Measurements from ENCODE around the gene ZNF785.
"Not testable (repeated sequence)": the region's sequence is repeated elsewhere in the genome, so short reads cannot be mapped to it uniquely, and the experiment has no call there.

Gene ZNF785

GRCh38 chr16:30585400-30586191, at the start of gene ZNF785:
ZNF785 (minus strand) TSS chr16:30585697; CDS start chr16:30585611, 86 bp downstream.
- DNase-seq (ENCODE audit: low read depth in 2 of 2) = peak; percentile 76 to 79

GRCh38 chr16:30633526-30633925, 48.0 kb upstream of the ZNF785 start:
- DNase-seq (ENCODE audit: low read depth in 2 of 2) = no peak

- DNase-seq (ENCODE audit: low read depth in 2 of 2) = not testable (repeated sequence)
Observed at GRCh38 chr16:30632454-30632853, 47.0 kb upstream of the ZNF785 start.

- peak; percentile 70 to 87 for DNase-seq (ENCODE audit: low read depth in 2 of 2)
Observed at GRCh38 chr16:30628628-30629540, 43.4 kb upstream of the ZNF785 start.

GRCh38 chr16:30626236-30626635, 40.7 kb upstream of the ZNF785 start:
- DNase-seq (ENCODE audit: low read depth in 2 of 2) = no peak

- DNase-seq (ENCODE audit: low read depth in 2 of 2) = no peak
Observed at GRCh38 chr16:30623536-30624283, 38.2 kb upstream of the ZNF785 start.

- DNase-seq (ENCODE audit: low read depth in 2 of 2) = no peak
Observed at GRCh38 chr16:30622455-30623032, 37.0 kb upstream of the ZNF785 start.

- DNase-seq (ENCODE audit: low read depth in 2 of 2) = no peak
Observed at GRCh38 chr16:30621765-30622164, 36.3 kb upstream of the ZNF785 start.

GRCh38 chr16:30620169-30620568, 34.7 kb upstream of the ZNF785 start:
- DNase-seq (ENCODE audit: low read depth in 2 of 2) = no peak

- DNase-seq (ENCODE audit: low read depth in 2 of 2) = no peak
Observed at GRCh38 chr16:30619638-30620037, 34.1 kb upstream of the ZNF785 start.

GRCh38 chr16:30619202-30619601, 33.7 kb upstream of the ZNF785 start:
- DNase-seq (ENCODE audit: low read depth in 2 of 2) = no peak

- DNase-seq (ENCODE audit: low read depth in 2 of 2) = peak; percentile 24 to 38
Observed at GRCh38 chr16:30615358-30616091, 30.0 kb upstream of the ZNF785 start.

- DNase-seq (ENCODE audit: low read depth in 2 of 2) = peak; percentile 88 to 90
Observed at GRCh38 chr16:30609926-30610839, 24.7 kb upstream of the ZNF785 start, which contains the start of gene ZNF689. ZNF689 (minus strand) TSS chr16:30610389; CDS start chr16:30610041, 348 bp downstream.

GRCh38 chr16:30609002-30609925, 23.8 kb upstream of the ZNF785 start:
- DNase-seq (ENCODE audit: low read depth in 2 of 2) = no peak

GRCh38 chr16:30606004-30606403, 20.5 kb upstream of the ZNF785 start:
- DNase-seq (ENCODE audit: low read depth in 2 of 2) = no peak

- no peak for DNase-seq (ENCODE audit: low read depth in 2 of 2)
Observed at GRCh38 chr16:30605158-30605557, 19.7 kb upstream of the ZNF785 start.

GRCh38 chr16:30604316-30604947, 18.9 kb upstream of the ZNF785 start:
- DNase-seq (ENCODE audit: low read depth in 2 of 2) = no peak

GRCh38 chr16:30603945-30604315, 18.4 kb upstream of the ZNF785 start:
- DNase-seq (ENCODE audit: low read depth in 2 of 2) = no peak

Measured in stimulated activated CD8-positive, alpha-beta memory T cell treated with anti-CD3 and anti-CD28 coated beads, Interleukin-7, amount 100 ng/mL, for 1 hour (primary cell).